Measurements from ENCODE around the gene GBE1.

GBE1 gene

GRCh38 chr3:81544385-81544784, 217.1 kb downstream of the GBE1 start:
- Histone ChIP-seq H3K9me3 (ENCODE audit: control insufficient read depth, insufficient read depth, low read depth, low read length) (no peaks in the 10 kb centered on the region), H3K36me3 (ENCODE audit: control insufficient read depth in 2 of 2, insufficient read depth in 1 of 2, low read length in 2 of 2) (no peaks in the 10 kb centered on the region), H3K27ac (ENCODE audit: extremely low read depth, low read depth, low read length) (no peak overlapping the region), H3K4me1 (ENCODE audit: control insufficient read depth, insufficient read depth, low read length) (no peaks in the 10 kb centered on the region), H3K4me3 (ENCODE audit: low read depth, low read length) (no peak overlapping the region)
- no peak for TF ChIP-seq ZBTB8A (tag by site-specific recombination; IDR thresholded peaks at IDR 0.05)
- no peak for TF ChIP-seq PRDM2 (tag by site-specific recombination; IDR thresholded peaks at IDR 0.05; ENCODE audit: borderline replicate concordance)
- TF ChIP-seq KLF7 (tag by site-specific recombination; IDR thresholded peaks at IDR 0.05; ENCODE audit: borderline replicate concordance): no peak
- TF ChIP-seq ZNF548 (tag by site-specific recombination; IDR thresholded peaks at IDR 0.05): no peak
- TF ChIP-seq ZFP69B (tag by site-specific recombination; IDR thresholded peaks at IDR 0.05): no peak
- TF ChIP-seq ZNF768 (tag by site-specific recombination; IDR thresholded peaks at IDR 0.05): no peak
- TF ChIP-seq ZNF558 (tag by site-specific recombination; IDR thresholded peaks at IDR 0.05): no peak
- no peak for TF ChIP-seq ZNF133 (tag by site-specific recombination; IDR thresholded peaks at IDR 0.05)
- TF ChIP-seq BCL11B (tag by site-specific recombination; IDR thresholded peaks at IDR 0.05; ENCODE audit: low read depth): no peak
- no peak for TF ChIP-seq ZNF404 (tag by site-specific recombination; IDR thresholded peaks at IDR 0.05)
- no peak for TF ChIP-seq ZNF174 (tag by site-specific recombination; IDR thresholded peaks at IDR 0.05)
- ChIA-PET POLR2A (no interaction called here), CTCF (interaction anchor here (0.7 kb wide), 1 partner anchor 589 kb away, joined by 3 read pairs; no protein-coding TSS in a partner anchor)

GRCh38 chr3:81540787-81541186, 220.7 kb downstream of the GBE1 start:
- H3K9me3 ChIP-seq (ENCODE audit: control insufficient read depth, insufficient read depth, low read depth, low read length): no peaks in the 10 kb centered on the region
- ChIA-PET CTCF (interaction anchor here (0.7 kb wide), 1 partner anchor 50 kb away, joined by 3 read pairs; no protein-coding TSS in a partner anchor), POLR2A (no interaction called here)
- no peak for TF ChIP-seq ZSCAN30 (tag by site-specific recombination; IDR thresholded peaks at IDR 0.05)
- TF ChIP-seq ZNF404 (tag by site-specific recombination; IDR thresholded peaks at IDR 0.05): no peak
- TF ChIP-seq ZNF175 (tag by site-specific recombination; IDR thresholded peaks at IDR 0.05): no peak
- no peak for TF ChIP-seq ZNF626 (tag by site-specific recombination; IDR thresholded peaks at IDR 0.05)
- TF ChIP-seq ZNF544 (tag by site-specific recombination; IDR thresholded peaks at IDR 0.05): no peak
- no peak for TF ChIP-seq ZSCAN23 (tag by site-specific recombination; IDR thresholded peaks at IDR 0.05)
- no peak for TF ChIP-seq ZNF274 (IDR thresholded peaks at IDR 0.05; ENCODE audit: low read length)
- TF ChIP-seq ZNF274 (tag by site-specific recombination; IDR thresholded peaks at IDR 0.05; ENCODE audit: borderline replicate concordance): no peak
- TF ChIP-seq GLI2 (tag by site-specific recombination; IDR thresholded peaks at IDR 0.05; ENCODE audit: borderline replicate concordance, low read depth): no peak
- no peak for TF ChIP-seq ZNF280D (tag by site-specific recombination; IDR thresholded peaks at IDR 0.05)
- no peak for TF ChIP-seq ZNF157 (tag by site-specific recombination; IDR thresholded peaks at IDR 0.05)
- TF ChIP-seq ZNF791 (tag by site-specific recombination; IDR thresholded peaks at IDR 0.05): no peak
- TF ChIP-seq ZNF704 (tag by site-specific recombination; IDR thresholded peaks at IDR 0.05): no peak
- TF ChIP-seq ZNF18 (tag by site-specific recombination; IDR thresholded peaks at IDR 0.05): no peak
- H3K4me3 ChIP-seq (ENCODE audit: low read depth, low read length): no peak overlapping the region
- H3K27ac ChIP-seq (ENCODE audit: extremely low read depth, low read depth, low read length): no peak overlapping the region
- H3K36me3 ChIP-seq (ENCODE audit: control insufficient read depth in 2 of 2, insufficient read depth in 1 of 2, low read length in 2 of 2): no peaks in the 10 kb centered on the region
- no peaks in the 10 kb centered on the region for H3K4me1 ChIP-seq (ENCODE audit: control insufficient read depth, insufficient read depth, low read length)
